Iris pigment epithelial cell (primary cell): ENCODE measurements around the gene CDHR3.
"Not testable (repeated sequence)": the region's sequence is repeated elsewhere in the genome, so short reads cannot be mapped to it uniquely, and the experiment has no call there.

Experiments used
- DNase-seq: peaks from one replicate; pipeline ENCODE4 v3.0.0-alpha.2; 2011; ENCODE audit warnings: low read depth

The CDHR3 gene

DNA sequence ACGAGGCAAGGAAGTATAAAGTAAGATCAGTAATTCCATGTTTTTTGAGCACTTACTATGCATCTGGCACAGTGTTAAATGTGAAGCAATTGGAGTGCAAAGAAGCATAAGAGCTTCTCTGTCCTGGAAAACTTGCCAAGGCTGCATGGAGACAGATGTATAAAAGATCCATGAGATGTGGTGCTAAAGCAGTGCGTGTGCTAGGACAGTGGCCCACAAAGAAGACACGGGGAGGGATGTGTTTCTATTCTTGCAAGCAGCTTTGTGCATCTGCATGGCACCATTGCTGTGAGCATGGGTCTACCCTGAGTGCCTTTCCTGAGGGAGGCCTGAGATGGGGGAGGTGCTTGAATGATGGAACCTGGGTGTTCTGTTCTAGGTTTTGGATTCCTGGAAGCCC lies 5.1 kb upstream of the CDHR3 start:
- DNase-seq = no peak

DNA sequence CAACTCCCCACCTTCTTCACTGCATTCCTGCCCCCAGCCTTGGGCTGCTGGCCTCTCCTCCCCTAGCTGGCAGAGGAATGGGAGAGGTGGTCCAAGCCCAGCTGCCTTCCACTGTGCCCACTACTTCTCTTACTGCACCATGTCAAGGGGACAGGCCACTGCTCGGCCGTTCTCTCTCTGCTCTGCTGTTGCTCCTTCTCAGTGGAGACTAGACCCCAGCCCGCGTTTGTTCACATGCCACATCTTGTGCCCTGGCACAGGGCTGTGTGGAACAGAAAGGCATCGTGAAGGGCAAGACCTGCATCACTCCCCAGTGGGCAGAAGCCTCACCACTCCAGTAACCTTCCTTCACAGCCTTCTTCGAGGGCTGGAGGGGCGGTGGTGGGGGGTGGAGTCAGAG lies 711 bp upstream of the CDHR3 start:
- no peak for DNase-seq

GRCh38 chr7:105971845-105972244 lies 8.8 kb downstream of the CDHR3 start:
- DNase-seq = no peak

DNA sequence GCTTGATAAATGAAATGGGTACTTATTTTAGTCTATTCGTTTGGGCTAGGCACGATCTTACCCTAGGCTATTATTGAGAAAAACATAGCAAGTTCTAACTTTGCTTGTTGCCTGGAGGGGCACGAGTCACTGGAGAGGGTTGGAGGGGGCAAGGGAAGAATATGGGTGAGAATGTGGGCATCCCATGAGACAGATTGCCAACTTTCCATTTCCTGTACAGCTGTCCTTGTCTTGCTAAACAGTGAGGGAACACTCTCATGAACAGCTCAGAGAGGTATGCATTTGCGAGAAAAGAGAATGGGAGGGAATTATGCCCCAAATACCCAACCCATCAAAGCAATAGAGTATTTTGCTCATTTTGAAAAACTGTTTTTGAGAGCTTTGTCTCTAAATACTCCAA lies 9.2 kb downstream of the CDHR3 start:
- DNase-seq = no peak

DNA sequence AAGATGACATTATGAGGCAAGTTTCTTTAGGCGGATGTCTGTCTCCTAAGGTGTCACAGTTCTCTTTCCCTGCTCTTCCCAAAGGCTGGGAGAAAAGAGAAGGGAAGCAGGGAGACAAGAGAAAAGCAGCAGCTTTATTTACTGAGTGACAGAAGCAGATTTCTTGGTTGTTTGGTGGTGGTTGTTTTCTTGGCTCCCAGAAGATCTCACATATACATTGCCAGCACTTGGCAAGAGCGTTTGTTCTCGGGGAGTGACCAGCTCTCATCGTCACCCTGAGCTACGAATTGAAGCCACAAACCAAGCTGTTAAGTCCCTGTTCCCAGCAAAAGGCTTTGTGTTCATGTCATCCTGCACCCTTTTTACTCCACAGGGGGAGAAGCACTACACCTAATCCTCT lies 11.4 kb downstream of the CDHR3 start:
- DNase-seq = no peak

DNA sequence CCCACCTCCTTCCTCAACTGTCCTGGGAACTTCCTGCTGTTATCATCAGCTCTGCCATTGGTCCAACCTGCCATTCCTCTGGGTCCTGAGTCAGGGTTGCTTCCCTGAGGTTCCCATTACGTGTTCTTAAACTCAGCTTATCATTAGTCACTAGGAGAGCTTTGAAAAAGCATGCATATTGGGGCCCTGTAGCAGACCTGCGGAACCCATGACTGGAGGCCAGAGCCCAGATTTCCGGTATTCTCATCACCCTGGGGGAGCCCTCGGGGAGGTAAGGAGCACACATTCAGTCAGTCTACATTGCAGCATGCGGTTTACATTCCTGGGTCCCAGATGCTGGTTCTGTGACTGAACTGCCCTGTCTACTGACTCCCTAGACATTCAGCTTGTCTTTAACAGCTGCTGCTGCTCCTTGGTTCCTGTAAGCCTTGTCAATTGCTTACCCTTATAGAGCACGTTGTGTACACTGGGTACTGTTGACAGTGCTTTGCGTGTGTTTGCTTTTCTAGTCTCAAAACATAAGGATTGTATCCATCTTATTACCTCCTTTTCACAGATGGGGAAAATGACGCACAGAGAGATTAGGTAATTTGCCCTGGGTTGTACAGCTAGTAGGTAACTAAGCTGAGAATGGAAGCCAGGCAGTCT lies 12.8 kb downstream of the CDHR3 start:
- peak; percentile 56 for DNase-seq

- DNase-seq = no peak
Measured at GRCh38 chr7:105976868-105977267, 13.8 kb downstream of the CDHR3 start.

DNA sequence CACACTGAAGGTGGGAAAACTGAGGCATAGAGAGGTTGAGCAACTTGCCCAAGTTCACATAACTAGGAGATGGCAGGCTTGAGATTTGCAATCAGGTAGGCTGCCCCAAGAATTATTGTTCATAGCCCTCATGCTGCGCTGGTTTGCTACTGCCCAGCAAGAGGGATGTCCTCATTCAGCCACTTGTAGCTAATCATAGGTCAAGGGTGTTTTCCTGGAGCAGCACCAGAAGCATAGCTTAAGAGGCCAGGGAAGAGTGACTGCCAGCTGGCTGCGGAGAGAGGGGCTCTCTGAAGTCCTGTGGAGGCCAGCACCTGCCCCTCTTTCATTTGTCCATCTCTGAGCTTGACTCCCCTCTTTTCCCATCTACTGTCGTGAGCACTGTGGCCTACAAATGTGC lies 15.0 kb downstream of the CDHR3 start:
- no peak for DNase-seq

DNA sequence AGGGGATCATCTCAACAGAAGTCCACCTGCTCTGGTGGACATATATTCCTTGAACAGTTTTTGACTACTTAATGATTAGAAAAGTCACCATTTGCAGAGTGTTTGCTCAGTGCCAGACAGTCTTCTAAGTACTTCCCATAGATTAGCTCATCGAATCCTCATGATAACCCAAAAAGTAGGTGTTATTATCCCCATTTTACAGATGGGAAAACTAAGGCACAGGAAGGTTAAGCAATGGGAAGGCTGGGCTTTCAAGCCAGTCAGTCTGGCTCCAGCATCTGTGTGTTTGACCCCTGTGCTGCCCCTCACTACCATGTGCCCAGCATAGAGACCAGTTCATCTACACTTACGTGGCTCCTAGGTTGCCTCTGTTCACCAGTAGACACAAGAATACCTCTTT lies 15.9 kb downstream of the CDHR3 start:
- no peak for DNase-seq

GRCh38 chr7:105979405-105979804 lies 16.3 kb downstream of the CDHR3 start:
- DNase-seq = no peak

DNA sequence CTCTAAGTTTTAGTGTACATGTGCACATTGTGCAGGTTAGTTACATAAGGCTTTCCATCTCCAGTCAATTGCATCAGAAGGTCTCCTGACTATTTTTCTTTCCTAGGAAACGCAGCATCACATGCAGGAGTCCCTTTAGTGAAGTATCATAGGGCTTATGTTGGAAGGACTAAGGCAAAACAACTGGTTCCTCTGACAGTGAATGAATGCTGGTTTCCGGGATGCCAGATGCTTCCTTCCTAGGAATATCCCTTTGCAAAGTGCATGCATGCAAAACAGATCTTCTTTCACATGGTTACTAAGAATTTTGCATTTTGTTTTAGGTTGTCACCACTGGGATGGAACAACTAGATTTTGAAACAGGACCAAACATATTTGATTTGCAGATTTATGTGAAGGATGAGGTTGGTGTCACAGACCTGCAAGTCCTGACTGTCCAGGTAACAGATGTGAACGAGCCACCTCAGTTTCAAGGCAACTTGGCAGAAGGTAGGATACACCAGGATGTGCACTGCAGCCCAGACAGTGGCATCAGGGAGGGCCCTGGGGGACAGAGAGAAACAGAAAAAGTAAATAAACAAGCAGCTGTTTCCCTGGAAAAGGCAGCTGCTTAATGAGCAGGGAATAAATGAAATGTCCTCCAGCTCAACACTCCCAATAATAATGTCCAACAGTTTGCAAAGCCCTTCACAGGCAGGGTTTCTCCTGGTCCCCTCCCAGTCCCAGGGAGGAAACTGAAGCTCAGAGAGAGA lies 17.8 kb downstream of the CDHR3 start:
- DNase-seq = no peak

DNA sequence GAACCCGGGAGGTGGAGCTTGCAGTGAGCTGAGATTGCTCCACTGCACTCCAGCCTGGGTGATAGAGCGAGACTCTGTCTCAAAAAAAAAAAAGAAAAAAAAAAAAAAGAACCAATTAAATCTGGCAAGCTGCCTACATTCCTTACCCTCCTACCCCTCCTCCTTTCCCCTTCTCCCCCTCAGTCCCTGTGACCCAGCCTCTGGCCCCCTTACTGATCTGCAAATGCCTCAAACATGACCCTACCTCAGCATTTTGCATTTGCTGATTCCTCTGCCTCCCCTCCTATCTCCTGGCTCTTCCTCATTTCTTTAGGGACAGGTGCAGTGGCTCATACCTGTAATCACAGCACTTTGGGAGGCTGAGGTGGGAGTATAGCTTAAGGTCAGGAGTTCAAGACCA lies 19.3 kb downstream of the CDHR3 start:
- no peak for DNase-seq

DNA sequence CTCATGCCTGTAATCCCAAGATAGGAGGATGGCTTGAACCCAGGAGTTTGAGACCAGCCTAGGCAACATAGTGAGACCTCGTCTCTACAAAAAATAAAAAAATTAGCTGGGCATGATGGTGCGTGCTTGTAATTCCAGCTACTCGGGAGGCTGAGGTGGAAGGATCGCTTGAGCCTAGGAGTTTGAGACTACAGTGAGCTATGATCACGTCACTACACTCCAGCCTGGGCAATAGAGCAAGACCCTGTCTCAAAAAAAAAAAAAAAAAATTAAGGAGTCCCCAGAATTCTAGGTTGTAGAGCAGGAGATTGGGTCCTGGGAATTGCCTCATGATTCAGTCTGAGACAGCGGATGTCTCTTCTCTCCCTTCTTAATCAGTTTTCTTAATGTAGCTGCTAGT lies 21.7 kb downstream of the CDHR3 start:
- DNase-seq = not testable (repeated sequence)

DNA sequence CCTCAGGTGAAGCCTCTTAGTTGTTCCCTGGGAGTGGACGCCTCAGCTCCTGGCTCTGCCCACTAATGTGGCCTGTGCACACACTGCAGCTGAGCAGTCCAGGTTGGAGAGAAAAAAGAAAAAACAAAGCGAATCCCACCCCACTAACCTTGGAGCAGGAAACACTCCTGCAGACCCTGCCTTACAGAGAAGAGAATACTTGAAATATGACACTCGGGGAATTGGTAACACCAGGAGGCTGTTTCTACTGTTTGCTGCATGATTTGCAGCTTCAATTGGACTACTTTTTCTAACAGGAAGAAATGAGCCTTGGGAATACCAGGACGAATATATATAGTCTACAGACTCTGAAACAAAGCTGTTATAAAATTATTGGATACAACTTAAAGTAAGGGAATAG lies 22.2 kb downstream of the CDHR3 start:
- DNase-seq = no peak

DNA sequence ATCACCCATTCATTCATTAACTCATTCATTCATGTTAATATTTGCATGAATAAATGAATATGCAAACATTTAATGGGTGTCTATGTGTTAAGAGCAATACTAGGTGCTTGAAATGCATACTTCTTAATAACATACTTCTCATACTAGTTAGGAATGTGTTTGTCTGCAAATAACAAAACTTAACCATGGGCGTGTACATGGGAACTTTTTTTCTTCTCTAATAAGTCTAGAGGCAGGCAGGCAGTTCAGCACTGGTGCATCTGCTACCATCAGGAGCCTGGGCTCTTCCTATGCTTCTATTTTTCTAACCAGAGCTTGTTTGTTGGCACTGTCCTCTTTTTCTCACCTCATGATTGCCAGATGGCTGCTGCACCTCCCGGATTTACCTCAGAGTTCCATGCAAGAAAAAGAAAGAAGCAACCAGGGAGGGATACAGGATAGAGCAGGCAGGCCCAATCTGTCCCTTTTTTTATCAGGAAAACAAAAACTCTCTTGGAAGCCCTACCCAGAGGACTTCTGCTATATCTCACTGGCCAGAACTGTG lies 22.7 kb downstream of the CDHR3 start:
- no peak for DNase-seq

GRCh38 chr7:105987046-105987445 lies 24.0 kb downstream of the CDHR3 start:
- DNase-seq = no peak

- DNase-seq = no peak
Measured at GRCh38 chr7:105988276-105988675, 25.2 kb downstream of the CDHR3 start.

GRCh38 chr7:105989191-105989590 lies 26.1 kb downstream of the CDHR3 start:
- no peak for DNase-seq

DNA sequence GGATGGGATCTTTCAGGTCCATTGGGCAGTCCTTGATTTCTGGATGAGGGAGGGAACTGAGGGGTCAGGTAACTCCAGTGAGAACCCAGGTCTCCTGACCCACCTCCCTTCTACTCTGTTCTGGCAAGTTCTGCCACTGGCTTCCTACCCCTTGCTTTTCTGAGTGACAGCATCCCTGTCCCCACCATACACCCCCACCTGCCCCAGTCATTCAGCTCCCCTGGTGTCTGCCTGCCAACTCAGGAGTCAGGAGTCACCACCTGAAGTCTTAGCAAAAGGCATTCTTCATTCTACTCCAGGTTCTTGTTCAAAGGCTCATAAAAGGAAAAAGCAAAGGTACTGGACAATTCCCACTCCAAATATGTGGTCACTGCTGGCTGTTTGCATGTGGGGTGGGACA lies 26.6 kb downstream of the CDHR3 start:
- DNase-seq = no peak

DNA sequence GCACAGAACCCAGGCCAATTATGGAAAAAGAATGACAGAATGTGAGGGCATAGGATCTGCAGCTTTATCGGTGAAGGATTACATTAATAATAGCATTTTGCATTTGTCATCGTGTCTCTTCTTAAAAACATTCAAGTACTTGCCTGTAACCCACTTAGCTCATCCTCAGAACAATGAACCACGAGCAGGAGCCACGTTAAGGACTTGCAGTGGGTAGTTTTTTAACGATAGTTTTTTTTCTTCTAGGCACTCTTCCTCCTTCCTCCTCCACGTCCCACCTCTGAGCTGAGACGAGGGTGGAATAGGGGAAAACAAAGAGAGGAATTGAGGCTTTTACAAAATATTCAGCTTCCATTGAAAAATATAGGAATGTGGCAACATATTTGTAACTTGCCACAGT lies 27.1 kb downstream of the CDHR3 start:
- DNase-seq = no peak

DNA sequence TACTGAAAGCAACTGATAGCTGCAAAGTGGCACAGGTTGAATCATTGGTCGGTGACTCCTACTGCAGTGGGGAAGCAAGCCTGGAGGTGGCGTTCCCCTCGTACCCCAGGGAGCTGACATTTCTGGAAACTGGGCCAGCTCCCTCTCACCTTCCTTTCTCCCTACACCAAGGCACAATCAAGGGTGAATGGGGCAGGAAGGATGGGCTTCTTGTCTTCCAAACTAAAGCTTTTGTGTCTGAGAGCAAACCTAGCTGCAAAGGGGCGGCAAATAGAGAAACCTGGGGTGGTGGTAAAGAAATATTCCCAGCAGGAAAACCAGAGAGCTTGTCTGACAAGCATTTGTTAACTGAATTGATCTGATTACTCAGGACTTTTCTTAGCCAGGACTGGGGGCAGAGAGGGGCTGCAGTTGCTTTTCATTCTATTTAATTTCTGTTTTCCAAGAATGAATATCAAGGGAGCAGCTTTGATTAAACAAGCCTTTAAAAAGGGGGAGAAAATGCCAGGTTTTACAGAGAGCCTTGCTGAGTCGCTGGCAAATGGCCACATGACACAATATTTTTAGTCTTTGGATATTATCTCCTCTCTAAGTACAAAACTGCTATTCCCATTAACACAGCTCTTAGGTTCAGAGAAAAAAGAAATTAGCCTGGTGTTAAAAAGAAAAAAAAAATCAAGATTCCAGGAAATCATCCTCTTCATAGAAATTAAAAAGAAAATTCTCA lies 27.8 kb downstream of the CDHR3 start:
- no peak for DNase-seq

DNA sequence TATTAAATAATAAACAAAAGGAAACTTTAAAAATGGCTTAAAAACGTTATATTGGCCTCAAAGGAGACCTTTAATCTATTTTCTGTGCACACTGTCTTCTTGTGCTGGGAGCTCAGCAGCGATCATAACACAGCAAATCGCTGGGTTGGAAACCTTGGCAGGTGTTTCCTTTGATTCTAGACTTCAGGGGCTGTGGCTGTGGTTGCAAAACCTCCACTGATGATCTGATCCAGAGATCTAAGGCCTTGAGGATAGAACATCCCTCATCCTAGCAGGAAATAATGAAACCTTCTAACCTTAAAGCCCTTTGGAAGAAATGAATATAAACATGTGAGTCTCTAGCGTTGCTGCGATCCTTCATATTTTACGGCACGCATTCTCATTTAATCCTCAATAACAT lies 29.8 kb downstream of the CDHR3 start:
- no peak for DNase-seq
